Vein endothelial cell (primary cell): ENCODE results near the gene FAM53B. TPM values are rescaled to one million over a fixed set of nuclear protein-coding genes. Genes with fewer than 3 reads are reported as not detected.

Source experiments
- small RNA-seq: library from RNA; depleted of rRNA; stranded (forward); fragments of <200 nt; gene quantifications from one replicate; pipeline ENCODE3, GENCODE V24; 2012
- total RNA-seq: library from RNA; depleted of rRNA; stranded (reverse); fragments of >200 nt; gene quantifications from 2 replicates; pipeline ENCODE4 v1.2.3, GENCODE V29; 2012

FAM53B gene
- 23.0 and 27.1 TPM in 2 replicates for total RNA-seq

GRCh38 chr10:124744102-124745050, at the start of gene FAM53B:
FAM53B (minus strand) TSS chr10:124744378; CDS start chr10:124706713, 37,665 bp downstream.

GRCh38 chr10:124791547-124792348, 47.6 kb upstream of the FAM53B start, which contains the start of gene EEF1AKMT2:
EEF1AKMT2 (minus strand) TSS chr10:124791887; CDS start chr10:124791833, 54 bp downstream.

Small RNA genes within 50 kb of the gene (small RNA-seq; reads per million reads assigned to genes)
- not detected for gene RF00019

Other genes with a start within 250 kb of the FAM53B start
- 13.7 and 19.8 TPM in 2 replicates for gene EEF1AKMT2, start 47.5 kb upstream of the FAM53B start, total RNA-seq
- 13.7 and 16.7 TPM in 2 replicates for gene ABRAXAS2, start 57.4 kb upstream of the FAM53B start, total RNA-seq
- gene ZRANB1, start 197.7 kb upstream of the FAM53B start, total RNA-seq: 19.3 and 22.6 TPM in 2 replicates